ENCODE measurements around the gene SHB.

Gene SHB

GRCh38 chr9:38068701-38069628 is at the start of gene SHB:
SHB (minus strand) TSS chr9:38069227; CDS start chr9:38068645, 582 bp downstream.
- Histone ChIP-seq H3K4me1 (ENCODE audit: insufficient read depth, low read length) (peaks cover 19% of the 10 kb centered on the region), H3K9ac (ENCODE audit: low read depth, low read length) (peak within 1 kb of the TSS; percentile 96), H3K9me3 (ENCODE audit: control insufficient read depth, insufficient read depth, low read length) (no peaks in the 10 kb centered on the region), H3K36me3 (ENCODE audit: insufficient read depth, low read length) (no peaks in the 10 kb centered on the region)

GRCh38 chr9:38117651-38118050 is 48.6 kb upstream of the SHB start:
- Histone ChIP-seq H3K4me1 (ENCODE audit: insufficient read depth, low read length) (no peaks in the 10 kb centered on the region), H3K36me3 (ENCODE audit: insufficient read depth, low read length) (no peaks in the 10 kb centered on the region)

GRCh38 chr9:38114905-38115304 is 45.9 kb upstream of the SHB start:
- H3K9me3 ChIP-seq (ENCODE audit: control insufficient read depth, insufficient read depth, low read length): no peaks in the 10 kb centered on the region
- H3K9ac ChIP-seq (ENCODE audit: low read depth, low read length): no peak overlapping the region
- no peaks in the 10 kb centered on the region for H3K36me3 ChIP-seq (ENCODE audit: insufficient read depth, low read length)
- no peaks in the 10 kb centered on the region for H3K4me1 ChIP-seq (ENCODE audit: insufficient read depth, low read length)

More at GRCh38 chr9:38117651-38118050, 48.6 kb upstream of the SHB start:
- Histone ChIP-seq H3K9ac (ENCODE audit: low read depth, low read length) (no peak overlapping the region), H3K9me3 (ENCODE audit: control insufficient read depth, insufficient read depth, low read length) (no peaks in the 10 kb centered on the region)

- H3K9ac ChIP-seq (ENCODE audit: low read depth, low read length): no peak overlapping the region
- no peaks in the 10 kb centered on the region for H3K4me1 ChIP-seq (ENCODE audit: insufficient read depth, low read length)
- H3K9me3 ChIP-seq (ENCODE audit: control insufficient read depth, insufficient read depth, low read length): no peaks in the 10 kb centered on the region
- H3K36me3 ChIP-seq (ENCODE audit: insufficient read depth, low read length): no peaks in the 10 kb centered on the region
These were observed 43.4 kb upstream of the SHB start for GRCh38 chr9:38112456-38112855.

- Histone ChIP-seq H3K4me1 (ENCODE audit: insufficient read depth, low read length) (no peaks in the 10 kb centered on the region), H3K36me3 (ENCODE audit: insufficient read depth, low read length) (no peaks in the 10 kb centered on the region), H3K9ac (ENCODE audit: low read depth, low read length) (no peak overlapping the region), H3K9me3 (ENCODE audit: control insufficient read depth, insufficient read depth, low read length) (no peaks in the 10 kb centered on the region)
These were observed 43.0 kb upstream of the SHB start for GRCh38 chr9:38112049-38112448.

GRCh38 chr9:38110476-38110875 is 41.4 kb upstream of the SHB start:
- Histone ChIP-seq H3K9ac (ENCODE audit: low read depth, low read length) (no peak overlapping the region), H3K9me3 (ENCODE audit: control insufficient read depth, insufficient read depth, low read length) (no peaks in the 10 kb centered on the region), H3K4me1 (ENCODE audit: insufficient read depth, low read length) (no peaks in the 10 kb centered on the region), H3K36me3 (ENCODE audit: insufficient read depth, low read length) (no peaks in the 10 kb centered on the region)

- no peak overlapping the region for H3K9ac ChIP-seq (ENCODE audit: low read depth, low read length)
- no peaks in the 10 kb centered on the region for H3K9me3 ChIP-seq (ENCODE audit: control insufficient read depth, insufficient read depth, low read length)
- no peaks in the 10 kb centered on the region for H3K36me3 ChIP-seq (ENCODE audit: insufficient read depth, low read length)
- no peaks in the 10 kb centered on the region for H3K4me1 ChIP-seq (ENCODE audit: insufficient read depth, low read length)
These were observed 40.6 kb upstream of the SHB start for GRCh38 chr9:38109601-38110000.

GRCh38 chr9:38108326-38108725 is 39.3 kb upstream of the SHB start:
- no peaks in the 10 kb centered on the region for H3K4me1 ChIP-seq (ENCODE audit: insufficient read depth, low read length)

GRCh38 chr9:38107811-38108304 is 38.8 kb upstream of the SHB start:
- Histone ChIP-seq H3K36me3 (ENCODE audit: insufficient read depth, low read length) (no peaks in the 10 kb centered on the region), H3K9ac (ENCODE audit: low read depth, low read length) (no peak overlapping the region), H3K4me1 (ENCODE audit: insufficient read depth, low read length) (no peaks in the 10 kb centered on the region), H3K9me3 (ENCODE audit: control insufficient read depth, insufficient read depth, low read length) (no peaks in the 10 kb centered on the region; the same call in 1 of the 2 replicates)

More at GRCh38 chr9:38108326-38108725, 39.3 kb upstream of the SHB start:
- Histone ChIP-seq H3K36me3 (ENCODE audit: insufficient read depth, low read length) (no peaks in the 10 kb centered on the region), H3K9me3 (ENCODE audit: control insufficient read depth, insufficient read depth, low read length) (no peaks in the 10 kb centered on the region), H3K9ac (ENCODE audit: low read depth, low read length) (no peak overlapping the region)

GRCh38 chr9:38107405-38107804 is 38.4 kb upstream of the SHB start:
- Histone ChIP-seq H3K4me1 (ENCODE audit: insufficient read depth, low read length) (no peaks in the 10 kb centered on the region), H3K9ac (ENCODE audit: low read depth, low read length) (no peak overlapping the region), H3K36me3 (ENCODE audit: insufficient read depth, low read length) (no peaks in the 10 kb centered on the region), H3K9me3 (ENCODE audit: control insufficient read depth, insufficient read depth, low read length) (no peaks in the 10 kb centered on the region; the same call in 1 of the 2 replicates)

GRCh38 chr9:38106488-38106887 is 37.5 kb upstream of the SHB start:
- Histone ChIP-seq H3K9ac (ENCODE audit: low read depth, low read length) (no peak overlapping the region), H3K4me1 (ENCODE audit: insufficient read depth, low read length) (no peaks in the 10 kb centered on the region), H3K36me3 (ENCODE audit: insufficient read depth, low read length) (no peaks in the 10 kb centered on the region), H3K9me3 (ENCODE audit: control insufficient read depth, insufficient read depth, low read length) (no peaks in the 10 kb centered on the region; the same call in 1 of the 2 replicates)

- Histone ChIP-seq H3K9me3 (ENCODE audit: control insufficient read depth, insufficient read depth, low read length) (no peaks in the 10 kb centered on the region; the same call in 1 of the 2 replicates), H3K4me1 (ENCODE audit: insufficient read depth, low read length) (no peaks in the 10 kb centered on the region), H3K9ac (ENCODE audit: low read depth, low read length) (no peak overlapping the region), H3K36me3 (ENCODE audit: insufficient read depth, low read length) (no peaks in the 10 kb centered on the region)
These were observed 34.3 kb upstream of the SHB start for GRCh38 chr9:38103340-38103739.

- Histone ChIP-seq H3K36me3 (ENCODE audit: insufficient read depth, low read length) (no peaks in the 10 kb centered on the region), H3K4me1 (ENCODE audit: insufficient read depth, low read length) (no peaks in the 10 kb centered on the region), H3K9me3 (ENCODE audit: control insufficient read depth, insufficient read depth, low read length) (no peaks in the 10 kb centered on the region; the same call in 1 of the 2 replicates), H3K9ac (ENCODE audit: low read depth, low read length) (no peak overlapping the region)
These were observed 32.4 kb upstream of the SHB start for GRCh38 chr9:38101423-38101822.

- H3K9me3 ChIP-seq (ENCODE audit: control insufficient read depth, insufficient read depth, low read length): no peaks in the 10 kb centered on the region
- 0 out of 2 replicates have a peak, but pooled peaks cover 5% of the 10 kb centered on the region for H3K4me1 ChIP-seq (ENCODE audit: insufficient read depth, low read length)
- H3K9ac ChIP-seq (ENCODE audit: low read depth, low read length): no peak overlapping the region
- H3K36me3 ChIP-seq (ENCODE audit: insufficient read depth, low read length): no peaks in the 10 kb centered on the region
These were observed 27.3 kb upstream of the SHB start for GRCh38 chr9:38096238-38096805.

- no peaks in the 10 kb centered on the region for H3K9me3 ChIP-seq (ENCODE audit: control insufficient read depth, insufficient read depth, low read length)
- peaks cover 20% of the 10 kb centered on the region for H3K4me1 ChIP-seq (ENCODE audit: insufficient read depth, low read length)
- no peaks in the 10 kb centered on the region for H3K36me3 ChIP-seq (ENCODE audit: insufficient read depth, low read length)
- H3K9ac ChIP-seq (ENCODE audit: low read depth, low read length): no peak overlapping the region
These were observed 25.1 kb upstream of the SHB start for GRCh38 chr9:38094165-38094564.

Measured in ES-I3 (cell line).